Rectal smooth muscle tissue (tissue), 1 donor: ENCODE results near the gene KATNBL1.

Source experiments
- H3K27ac ChIP-seq: one replicate; pipeline ENCODE4 v1.7.0; 2013; ENCODE audit warnings: low read depth, low read length, inconsistent platforms
- H3K27me3 ChIP-seq: one replicate; pipeline ENCODE4 v1.7.0; 2013; ENCODE audit warnings: low read length; ENCODE audit not compliant: control insufficient read depth, insufficient read depth
- H3K36me3 ChIP-seq: one replicate; pipeline ENCODE4 v1.7.0; 2013; ENCODE audit warnings: low read length; ENCODE audit not compliant: control insufficient read depth, insufficient read depth
- H3K4me1 ChIP-seq: one replicate; pipeline ENCODE4 v1.7.0; 2013; ENCODE audit warnings: low read length; ENCODE audit not compliant: control insufficient read depth, insufficient read depth
- H3K4me3 ChIP-seq: one replicate; pipeline ENCODE4 v1.7.0; 2013; ENCODE audit warnings: low read length
- H3K9ac ChIP-seq: one replicate; pipeline ENCODE4 v1.7.0; 2013; ENCODE audit warnings: low read length

KATNBL1 gene

DNA sequence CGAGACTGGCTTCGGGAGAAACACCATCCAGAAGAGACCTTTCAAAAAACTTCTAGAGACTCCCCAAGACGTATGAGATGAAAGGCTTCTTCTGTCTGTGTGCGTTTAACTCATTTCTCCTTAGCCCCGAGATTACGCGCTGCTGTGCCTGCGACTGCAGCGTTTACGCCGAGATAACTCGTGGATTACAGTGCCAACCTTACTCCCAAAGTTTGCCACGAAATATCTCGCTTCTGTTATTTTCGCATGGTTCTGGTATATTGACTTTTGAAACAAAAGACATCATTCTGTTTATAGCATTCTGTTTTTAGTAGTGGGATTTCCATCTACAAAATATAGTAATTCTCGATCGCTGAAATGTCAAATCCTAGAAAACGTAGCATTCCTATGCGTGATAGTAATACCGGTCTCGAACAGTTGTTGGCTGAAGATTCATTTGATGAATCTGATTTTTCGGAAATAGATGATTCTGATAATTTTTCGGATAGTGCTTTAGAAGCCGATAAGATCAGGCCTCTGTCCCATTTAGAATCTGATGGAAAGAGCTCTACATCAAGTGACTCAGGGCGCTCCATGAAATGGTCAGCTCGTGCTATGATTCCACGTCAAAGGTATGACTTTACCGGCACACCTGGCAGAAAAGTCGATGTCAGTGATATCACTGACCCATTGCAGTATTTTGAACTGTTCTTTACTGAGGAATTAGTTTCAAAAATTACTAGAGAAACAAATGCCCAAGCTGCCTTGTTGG, 107.5 kb downstream of the KATNBL1 start:
- Histone ChIP-seq H3K4me3 (peak overlapping the region; percentile 90), H3K36me3 (no peaks in the 10 kb centered on the region), H3K4me1 (peaks cover 6% of the 10 kb centered on the region), H3K27me3 (no peaks in the 10 kb centered on the region), H3K9ac (peak overlapping the region; percentile 71), H3K27ac (peak overlapping the region; percentile 89)

DNA sequence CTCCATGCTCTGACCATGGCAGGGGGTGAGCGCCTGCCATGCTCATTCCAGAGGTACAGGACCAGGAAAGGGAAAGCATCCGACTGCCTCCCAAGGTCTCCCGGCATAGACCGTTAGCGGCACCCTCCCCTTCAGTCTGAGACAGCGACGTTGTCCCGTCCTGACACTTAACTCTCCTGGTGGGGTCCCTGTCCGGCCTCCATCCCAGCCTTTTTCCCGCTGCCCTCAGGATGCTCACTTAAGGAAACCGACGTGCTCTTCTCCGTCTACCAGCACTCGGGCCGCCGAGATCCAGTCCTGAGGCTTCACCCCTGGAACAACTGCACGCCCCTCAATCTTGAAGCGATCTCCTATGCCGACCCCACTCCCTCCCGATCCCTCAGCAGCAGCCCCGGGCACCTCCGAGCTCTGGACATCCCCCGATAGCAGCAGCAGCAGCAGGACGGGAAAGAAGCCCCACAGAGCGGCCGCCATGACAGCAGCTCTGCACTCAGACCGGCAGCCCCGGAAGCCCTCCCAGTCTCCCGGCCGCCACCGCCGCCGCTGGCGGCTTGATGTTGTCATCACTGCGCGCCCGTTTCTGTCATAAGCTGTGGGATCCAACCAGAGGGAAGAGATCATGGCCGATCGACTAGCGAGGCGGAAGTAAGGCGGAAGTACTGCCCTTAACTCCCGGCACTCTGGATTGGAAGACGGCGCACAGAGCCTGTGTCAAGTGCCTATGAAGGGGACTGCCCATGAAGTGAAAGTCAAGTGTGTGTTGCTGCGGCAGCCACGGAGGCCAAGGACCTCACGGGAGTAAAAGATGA, 108.3 kb downstream of the KATNBL1 start, which contains the start of the genes EMC7 and PGBD4:
Gene EMC7, minus strand, starts transcription at position 497 of the 809 bp plus-strand sequence. Its CDS starts 23 bp downstream, at position 474.
Gene PGBD4, plus strand, starts transcription at position 718 of the 809 bp plus-strand sequence. CDS start 449 bp downstream, outside the sequence.
- peak within 1 kb of the TSS; percentile 95 for H3K9ac ChIP-seq
- H3K36me3 ChIP-seq, result no peaks in the 10 kb centered on the region
- peaks cover 6% of the 10 kb centered on the region for H3K4me1 ChIP-seq

DNA sequence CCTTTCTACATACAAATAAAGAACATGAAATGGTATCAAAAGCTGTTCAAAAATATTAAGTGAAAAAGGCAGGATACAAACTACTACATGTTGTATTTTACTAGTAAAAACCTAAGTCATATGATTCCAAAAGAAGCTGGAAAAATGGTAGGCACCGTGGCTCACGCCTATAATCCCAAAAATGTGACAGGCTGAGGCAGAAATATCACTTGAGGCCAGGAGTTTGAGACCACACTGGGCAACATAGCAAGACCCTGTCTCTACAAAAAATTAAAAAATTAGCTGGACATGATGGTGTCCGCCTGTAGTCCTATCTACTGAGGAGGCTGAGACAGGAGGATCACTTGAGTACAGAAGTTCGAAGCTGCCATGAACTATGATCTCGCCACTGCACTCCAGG, 110.0 kb downstream of the KATNBL1 start:
- H3K27me3 ChIP-seq, result no peaks in the 10 kb centered on the region
- H3K4me3 ChIP-seq, result peak overlapping the region; percentile 1
- H3K4me1 ChIP-seq, result peaks cover 6% of the 10 kb centered on the region
- no peaks in the 10 kb centered on the region for H3K36me3 ChIP-seq
- H3K9ac ChIP-seq, result no peak overlapping the region
- H3K27ac ChIP-seq, result no peak overlapping the region

More for the DNA sequence above, 108.3 kb downstream of the KATNBL1 start, which contains the start of the genes EMC7 and PGBD4:
- no peaks in the 10 kb centered on the region for H3K27me3 ChIP-seq
- H3K27ac ChIP-seq, result peak within 1 kb of the TSS; percentile 89
- H3K4me3 ChIP-seq, result peak within 1 kb of the TSS; percentile 98
